ENCODE data around the gene AIPL1. TPM values are rescaled to one million over a fixed set of nuclear protein-coding genes. Genes with fewer than 3 reads are reported as not detected.

Gene AIPL1
- total and polyA plus RNA-seq, 8 donors: 0.06 TPM; not detected in 7

GRCh38 chr17:6392609-6393350 is 42.1 kb downstream of the AIPL1 start:
- H3K4me3 ChIP-seq: no peak overlapping the region
- no peak overlapping the region for H3K27ac ChIP-seq
- no peaks in the 10 kb centered on the region for H3K9me3 ChIP-seq
- no peaks in the 10 kb centered on the region for H3K4me1 ChIP-seq
- TF ChIP-seq CTCF (IDR thresholded peaks at IDR 0.05): no peak
- no peaks in the 10 kb centered on the region for H3K36me3 ChIP-seq
- intact Hi-C loops (cut with DNase I): no loop called here
- no peak for ATAC-seq
- peaks cover 0 to 48% of the 10 kb centered on the region in 2 donors for H3K27me3 ChIP-seq
- DNase-seq: no peak

GRCh38 chr17:6388416-6388815 is 46.5 kb downstream of the AIPL1 start:
- Histone ChIP-seq H3K27ac (no peak overlapping the region), H3K4me3 (no peak overlapping the region), H3K9me3 (no peaks in the 10 kb centered on the region), H3K4me1 (no peaks in the 10 kb centered on the region), H3K27me3 (peaks cover 0 to 18% of the 10 kb centered on the region in 2 donors), H3K36me3 (no peaks in the 10 kb centered on the region)
- DNase-seq (no peak), ATAC-seq (no peak)
- TF ChIP-seq CTCF (IDR thresholded peaks at IDR 0.05): no peak
- intact Hi-C loops (cut with DNase I): no loop called here

GRCh38 chr17:6387858-6388257 is 47.1 kb downstream of the AIPL1 start:
- intact Hi-C loops (cut with DNase I): no loop called here
- H3K9me3 ChIP-seq: no peaks in the 10 kb centered on the region
- no peaks in the 10 kb centered on the region for H3K36me3 ChIP-seq
- TF ChIP-seq CTCF (IDR thresholded peaks at IDR 0.05): no peak
- peaks cover 0 to 15% of the 10 kb centered on the region in 2 donors for H3K27me3 ChIP-seq
- no peak overlapping the region for H3K4me3 ChIP-seq
- H3K27ac ChIP-seq: no peak overlapping the region
- ATAC-seq (no peak), DNase-seq (no peak)
- no peaks in the 10 kb centered on the region for H3K4me1 ChIP-seq

- TF ChIP-seq CTCF (IDR thresholded peaks at IDR 0.05): no peak
Observed at GRCh38 chr17:6387442-6387841, 47.5 kb downstream of the AIPL1 start.

GRCh38 chr17:6386041-6386630 is 48.8 kb downstream of the AIPL1 start:
- no peak for ATAC-seq
- intact Hi-C loops (cut with DNase I): no loop called here
- H3K4me1 ChIP-seq: no peaks in the 10 kb centered on the region
- peaks cover 0 to 10% of the 10 kb centered on the region in 2 donors for H3K27me3 ChIP-seq
- H3K27ac ChIP-seq: no peak overlapping the region
- H3K9me3 ChIP-seq: no peaks in the 10 kb centered on the region
- TF ChIP-seq CTCF (IDR thresholded peaks at IDR 0.05): no peak
- H3K4me3 ChIP-seq: no peak overlapping the region
- no peak for DNase-seq
- no peaks in the 10 kb centered on the region for H3K36me3 ChIP-seq

More at GRCh38 chr17:6387442-6387841, 47.5 kb downstream of the AIPL1 start:
- intact Hi-C loops (cut with DNase I): no loop called here
- ATAC-seq (no peak), DNase-seq (no peak)
- no peak overlapping the region for H3K27ac ChIP-seq
- peaks cover 0 to 14% of the 10 kb centered on the region in 2 donors for H3K27me3 ChIP-seq
- H3K4me3 ChIP-seq: no peak overlapping the region
- H3K9me3 ChIP-seq: no peaks in the 10 kb centered on the region
- no peaks in the 10 kb centered on the region for H3K4me1 ChIP-seq
- no peaks in the 10 kb centered on the region for H3K36me3 ChIP-seq

Data from left lung (tissue), 10 donors.